ENCODE results near the gene SCAMP4. TPM values are rescaled to one million over a fixed set of nuclear protein-coding genes. Genes with fewer than 3 reads are reported as not detected.

The SCAMP4 gene
- total RNA-seq, 1 experiment from 2014 or later, result 63.3 TPM

- H3K9me2 ChIP-seq (ENCODE audit: insufficient read depth), result no peaks in the 10 kb centered on the region
- H3K4me2 ChIP-seq (ENCODE audit: low read length), result peak overlapping the region; percentile 98
- peaks cover 54% of the 10 kb centered on the region for H3K79me2 ChIP-seq (ENCODE audit: insufficient read depth, low read length)
- DNase-seq (ENCODE audit: low read depth, low spot score) (peak; percentile 68), ATAC-seq (peak; percentile 96)
- ChIA-PET CTCF (interaction anchor here (0.7 to 3.3 kb wide), 4 partner anchors 9 to 54 kb away, joined by 3 to 12 read pairs (median 3); no protein-coding TSS in a partner anchor), RAD21 (ENCODE audit: low non-redundant PET in 1 of 2, low total read pairs in 2 of 2, uncharacterized antibody in 2 of 2, unreplicated experiment in 2 of 2) (no interaction called here), POLR2A (interaction anchor here (0.8 to 1.1 kb wide), 5 partner anchors 9 to 30 kb away, joined by 3 to 10 read pairs (median 5); partner anchors contain the start of genes ADAT3 and SCAMP4)
- no peaks in the 10 kb centered on the region for H3K9me3 ChIP-seq (ENCODE audit: control insufficient read depth in 1 of 2, insufficient read depth in 1 of 2, low read depth in 1 of 2, low read length in 2 of 2)
- H2AFZ ChIP-seq (ENCODE audit: low read depth, low read length, poor library complexity, severe bottlenecking), result no peak overlapping the region
- TSS peak; percentile 71 for BruUV-seq (replicated peaks)
- H3K4me3 ChIP-seq (replicated peaks in 1 of 2; ENCODE audit: low read depth in 1 of 2, low read length in 2 of 2), result peak overlapping the region; percentile 76 to 95
- H3K9ac ChIP-seq (ENCODE audit: low read length), result peak overlapping the region; percentile 95
- TF ChIP-seq SP1 (IDR thresholded peaks at IDR 0.05; ENCODE audit: low read depth), result peak; percentile 91
- no peak; the same call in 1 of the 2 replicates for TF ChIP-seq ELF1 (IDR thresholded peaks at IDR 0.05; ENCODE audit: borderline replicate concordance, low read depth)
- TF ChIP-seq POLR2AphosphoS5 (IDR thresholded peaks at IDR 0.05; ENCODE audit: low read depth, low read length), result peak; percentile 89
- no peak for TF ChIP-seq CEBPB (IDR thresholded peaks at IDR 0.05; ENCODE audit: low read depth)
- TF ChIP-seq POLR2A (IDR thresholded peaks at IDR 0.05; ENCODE audit: borderline replicate concordance, extremely low read depth, insufficient read depth, insufficient read length), result peak; percentile 69
- peak; percentile 80 for TF ChIP-seq ZBTB33 (IDR thresholded peaks at IDR 0.05; ENCODE audit: extremely low read depth, insufficient replicate concordance, low read length)
- TF ChIP-seq TCF7L2 (IDR thresholded peaks at IDR 0.05; ENCODE audit: borderline replicate concordance, extremely low read depth, insufficient read depth, insufficient read length), result peak; percentile 65
- TF ChIP-seq ATF3 (IDR thresholded peaks at IDR 0.05), result no peak
- no peak for TF ChIP-seq SRF (IDR thresholded peaks at IDR 0.05; ENCODE audit: low read depth)
- no peak; the same call in 1 of the 2 replicates for TF ChIP-seq JUND (IDR thresholded peaks at IDR 0.05)
- TF ChIP-seq MAX (IDR thresholded peaks at IDR 0.05), result peak; percentile 99
- TF ChIP-seq ZFX (IDR thresholded peaks at IDR 0.05), result peak; percentile 59; the same call in 1 of the 2 replicates
- TF ChIP-seq CTCF (IDR thresholded peaks at IDR 0.05 in 2 of 3, conservative IDR thresholded peaks at IDR 0.05 in 1 of 3; ENCODE audit: borderline replicate concordance in 1 of 3, insufficient read depth in 1 of 3, low read depth in 2 of 3, low read length in 2 of 3), result peak in 1 of 3 experiments; percentile 14; a peak in 1 of 6 replicates
- TF ChIP-seq EZH2phosphoT487 (IDR thresholded peaks at IDR 0.05; ENCODE audit: borderline replicate concordance), result no peak
- TF ChIP-seq YY1 (IDR thresholded peaks at IDR 0.05; ENCODE audit: extremely low read depth, insufficient replicate concordance, low read depth, low read length), result peak; percentile 29
- peak; percentile 99 for TF ChIP-seq SIN3A (IDR thresholded peaks at IDR 0.05; ENCODE audit: low read depth)
- peaks cover 12 to 20% of the 10 kb centered on the region in 2 experiments for H3K4me1 ChIP-seq (ENCODE audit: control insufficient read depth in 1 of 2, insufficient read depth in 2 of 2, low read length in 2 of 2)
- H3K36me3 ChIP-seq (ENCODE audit: control insufficient read depth in 1 of 2, insufficient read depth in 2 of 2, low read length in 2 of 2), result peaks cover 3 to 13% of the 10 kb centered on the region in 2 experiments; a peak in 2 of 4 replicates
- intact Hi-C loops (cut with micrococcal nuclease), result no loop called here
- H3K27me3 ChIP-seq (ENCODE audit: insufficient read depth, low read length), result no peaks in the 10 kb centered on the region
- peak overlapping the region; percentile 95 for H3K27ac ChIP-seq (ENCODE audit: low read depth, low read length)
- H4K20me1 ChIP-seq (ENCODE audit: insufficient read depth), result peaks cover 11% of the 10 kb centered on the region; the same call in 1 of the 2 replicates
These were observed 29.3 kb upstream of the SCAMP4 start for GRCh38 chr19:1875646-1876495.

Measured in HCT116 (cell line).